HG03108 (cell line): Measurements from ENCODE around the gene HOXA6.

Experiments used
- ATAC-seq: cut with Tn5 transposase; IDR thresholded peaks from one replicate; pipeline ENCODE4 v1.9.1; 2021; ENCODE audit warnings: moderate library complexity; ENCODE audit not compliant: unreplicated experiment

HOXA6 gene

GRCh38 chr7:27173956-27174873 is 26.6 kb upstream of the HOXA6 start, which contains the start of gene HOXA10:
Gene HOXA10 (minus strand): TSS chr7:27174320. CDS start chr7:27174306, 14 bp downstream.
- ATAC-seq: no peak

- ATAC-seq: no peak
Measured at GRCh38 chr7:27173511-27173955, 26.0 kb upstream of the HOXA6 start.

GRCh38 chr7:27172823-27173510 is 25.4 kb upstream of the HOXA6 start:
- no peak for ATAC-seq

GRCh38 chr7:27172315-27172774 is 24.8 kb upstream of the HOXA6 start:
- no peak for ATAC-seq

- ATAC-seq: no peak
Measured at GRCh38 chr7:27171637-27172314, 24.2 kb upstream of the HOXA6 start.

- no peak for ATAC-seq
Measured at GRCh38 chr7:27171325-27171636, 23.7 kb upstream of the HOXA6 start.

- no peak for ATAC-seq
Measured at GRCh38 chr7:27170426-27171324, 23.1 kb upstream of the HOXA6 start.

GRCh38 chr7:27169658-27170425 is 22.3 kb upstream of the HOXA6 start:
- no peak for ATAC-seq

- no peak for ATAC-seq
Measured at GRCh38 chr7:27168265-27168947, 20.8 kb upstream of the HOXA6 start.

GRCh38 chr7:27167916-27168264 is 20.3 kb upstream of the HOXA6 start:
- ATAC-seq: no peak

GRCh38 chr7:27166531-27167505 is 19.2 kb upstream of the HOXA6 start:
- no peak for ATAC-seq

- no peak for ATAC-seq
Measured at GRCh38 chr7:27165996-27166530, 18.5 kb upstream of the HOXA6 start.

GRCh38 chr7:27165089-27165995 is 17.8 kb upstream of the HOXA6 start, which contains the start of gene HOXA9:
Gene HOXA9 (minus strand): TSS chr7:27165537. CDS start chr7:27165457, 80 bp downstream.
- ATAC-seq: no peak

- ATAC-seq: no peak
Measured at GRCh38 chr7:27164367-27165088, 17.0 kb upstream of the HOXA6 start.

- ATAC-seq: no peak
Measured at GRCh38 chr7:27164045-27164366, 16.4 kb upstream of the HOXA6 start.
